Ovary (tissue), 9 donors: Measurements from ENCODE around the gene C16orf92. TPM values are rescaled to one million over a fixed set of nuclear protein-coding genes. Genes with fewer than 3 reads are reported as not detected.

Source experiments
- DNase-seq, 5 donors: peaks; one replicate each; pipeline ENCODE4 v3.0.0-alpha.2; 2019 to 2020
- H3K27ac ChIP-seq, 2 donors: fragments of 200-600 bp; one replicate each; pipeline versions ENCODE4 v1.5.1 to v1.8.0; 2019 to 2022
- H3K27me3 ChIP-seq: fragments of 200-600 bp; one replicate; pipeline ENCODE4 v1.8.0; 2022
- H3K36me3 ChIP-seq: fragments of 200-600 bp; sonication (generic); one replicate; pipeline ENCODE4 v1.5.1; 2019
- H3K4me1 ChIP-seq: one replicate; pipeline ENCODE4 v1.8.1; 2013; ENCODE audit warnings: mild to moderate bottlenecking, moderate library complexity; ENCODE audit not compliant: insufficient read depth
- H3K4me3 ChIP-seq: fragments of 200-600 bp; sonication (generic); one replicate; pipeline ENCODE4 v1.5.1; 2017
- H3K9me3 ChIP-seq, 2 donors: fragments of 200-600 bp in 1 of 2; sonication (generic) in 1 of 2; one replicate each; pipeline versions ENCODE4 v1.5.1 to v1.8.1; 2013 to 2019; ENCODE audit warnings: mild to moderate bottlenecking in 1 of 2, moderate library complexity in 1 of 2
- EP300 ChIP-seq: sonication (generic); formaldehyde crosslinking; IDR thresholded peaks from one replicate; pipeline ENCODE4 v1.6.1; 2017; ENCODE audit warnings: antibody characterized with exemption
- POLR2A ChIP-seq: fragments of 450-650 bp; IDR thresholded peaks from one replicate; pipeline ENCODE4 v1.6.1; 2017; ENCODE audit warnings: antibody characterized with exemption, mild to moderate bottlenecking, moderate library complexity
- WGBS, 3 donors: extraction: QIAGEN DNeasy Blood & Tissue Kit in 1 of 3; methylation state at CpG; one replicate each; pipeline versions ENCODE4 v1.1.5 to v1.1.7; 2013 to 2017; 5-methylcytosine and 5-hydroxymethylcytosine counted together
- intact Hi-C, 4 donors: fragments of 100-400 bp; cut with DNase I; formaldehyde crosslinking; loops; one replicate each; pipeline versions ENCODE4 v1.11.0 to v1.15.1; 2022 to 2023
- polyA plus RNA-seq, 2 donors: library from polyadenylated mRNA; stranded (reverse); fragments of 200-250 nt in 1 of 2; fragments of 350-450 nt in 1 of 2; fragmentation: Illumina TruSeq in 1 of 2; extraction: RNeasy Lipid Tissue Mini Kit (QIAGEN cat#74804) in 1 of 2; gene quantifications; one replicate each; pipeline ENCODE4 v1.2.3, GENCODE V29; 2013 to 2014
- total RNA-seq, 7 donors: library from RNA; depleted of rRNA in 2 of 7; stranded (reverse); fragments of >200 nt in 2 of 7; fragmentation: NEBNext Ultra II Directional in 3 of 7; extraction: Animal tissue kit (Norgen Biotek cat#: 25700) in 3 of 7; gene quantifications; one replicate each; pipeline versions ENCODE4 v1.1.0 to v1.2.4, GENCODE V29; 2016 to 2023
- TF ChIP-seq, protein P1 (sequence below), 3 donors: fragments of 450-650 bp in 2 of 3; fragments of 200-600 bp in 1 of 3; IDR thresholded peaks; one replicate each; pipeline versions ENCODE4 v1.5.1 to v1.8.0; 2016 to 2022; ENCODE audit warnings: antibody characterized with exemption in 3 of 3, mild to moderate bottlenecking in 1 of 3
- donor health status: DM: no; HTN: no; CAD: no; lungs with moderate emphysema.
- donor health status: DM: no; HTN: no; CAD: no.
- donor health status: Bipolar disorder and iron deficiency.
- donor health status: DM: yes; HTN: yes; CAD: no.
- donor health status: DM: no; HTN: no; CAD: no.
- donor health status: DM: yes; HTN: yes; CAD: no.

Gene C16orf92
- total and polyA plus RNA-seq, 9 donors: not detected

DNA sequence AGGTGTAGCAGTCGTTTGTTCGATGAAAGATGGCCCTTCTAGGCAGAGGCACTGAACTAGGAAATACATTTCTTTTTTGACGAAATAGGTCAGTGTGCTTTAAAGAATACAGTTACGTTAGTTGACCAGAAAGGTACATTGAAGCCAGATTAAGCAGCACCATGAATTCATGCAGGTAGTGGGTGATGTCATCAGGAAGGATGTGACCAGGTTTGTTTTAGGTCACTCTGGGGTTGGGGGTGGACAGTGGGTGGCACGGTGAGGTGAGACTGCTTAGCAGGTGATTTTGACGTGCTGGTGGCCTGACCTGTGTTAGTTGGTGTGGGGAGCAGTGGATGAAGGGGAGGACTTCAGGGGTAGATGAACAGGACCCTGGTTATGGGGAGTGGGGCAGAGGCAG, 23.4 kb upstream of the C16orf92 start:
- WGBS, 3 donors: 87 to 90% (median 89%) methylated on average over 6 of the region's 6 CpGs
- Histone ChIP-seq H3K9me3 (no peaks in the 10 kb centered on the region), H3K27me3 (no peaks in the 10 kb centered on the region), H3K27ac (no peak overlapping the region), H3K4me1 (peaks cover 3% of the 10 kb centered on the region), H3K36me3 (no peaks in the 10 kb centered on the region), H3K4me3 (no peak overlapping the region)
- DNase-seq: no peak
- intact Hi-C loops: loop anchor here in 2 of 4 donors (5.0 to 10.0 kb wide), 4 partner anchors 72 to 195 kb away; partner anchors contain the start of genes KCTD13 (in 2 of the 2), CDIPT (in 1 of the 2) and MAZ (in 1 of the 2)
- TF ChIP-seq, protein P1, sequence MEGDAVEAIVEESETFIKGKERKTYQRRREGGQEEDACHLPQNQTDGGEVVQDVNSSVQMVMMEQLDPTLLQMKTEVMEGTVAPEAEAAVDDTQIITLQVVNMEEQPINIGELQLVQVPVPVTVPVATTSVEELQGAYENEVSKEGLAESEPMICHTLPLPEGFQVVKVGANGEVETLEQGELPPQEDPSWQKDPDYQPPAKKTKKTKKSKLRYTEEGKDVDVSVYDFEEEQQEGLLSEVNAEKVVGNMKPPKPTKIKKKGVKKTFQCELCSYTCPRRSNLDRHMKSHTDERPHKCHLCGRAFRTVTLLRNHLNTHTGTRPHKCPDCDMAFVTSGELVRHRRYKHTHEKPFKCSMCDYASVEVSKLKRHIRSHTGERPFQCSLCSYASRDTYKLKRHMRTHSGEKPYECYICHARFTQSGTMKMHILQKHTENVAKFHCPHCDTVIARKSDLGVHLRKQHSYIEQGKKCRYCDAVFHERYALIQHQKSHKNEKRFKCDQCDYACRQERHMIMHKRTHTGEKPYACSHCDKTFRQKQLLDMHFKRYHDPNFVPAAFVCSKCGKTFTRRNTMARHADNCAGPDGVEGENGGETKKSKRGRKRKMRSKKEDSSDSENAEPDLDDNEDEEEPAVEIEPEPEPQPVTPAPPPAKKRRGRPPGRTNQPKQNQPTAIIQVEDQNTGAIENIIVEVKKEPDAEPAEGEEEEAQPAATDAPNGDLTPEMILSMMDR (IDR thresholded peaks at IDR 0.05): no peak
- no peak for TF ChIP-seq EP300
- TF ChIP-seq POLR2A: no peak

DNA sequence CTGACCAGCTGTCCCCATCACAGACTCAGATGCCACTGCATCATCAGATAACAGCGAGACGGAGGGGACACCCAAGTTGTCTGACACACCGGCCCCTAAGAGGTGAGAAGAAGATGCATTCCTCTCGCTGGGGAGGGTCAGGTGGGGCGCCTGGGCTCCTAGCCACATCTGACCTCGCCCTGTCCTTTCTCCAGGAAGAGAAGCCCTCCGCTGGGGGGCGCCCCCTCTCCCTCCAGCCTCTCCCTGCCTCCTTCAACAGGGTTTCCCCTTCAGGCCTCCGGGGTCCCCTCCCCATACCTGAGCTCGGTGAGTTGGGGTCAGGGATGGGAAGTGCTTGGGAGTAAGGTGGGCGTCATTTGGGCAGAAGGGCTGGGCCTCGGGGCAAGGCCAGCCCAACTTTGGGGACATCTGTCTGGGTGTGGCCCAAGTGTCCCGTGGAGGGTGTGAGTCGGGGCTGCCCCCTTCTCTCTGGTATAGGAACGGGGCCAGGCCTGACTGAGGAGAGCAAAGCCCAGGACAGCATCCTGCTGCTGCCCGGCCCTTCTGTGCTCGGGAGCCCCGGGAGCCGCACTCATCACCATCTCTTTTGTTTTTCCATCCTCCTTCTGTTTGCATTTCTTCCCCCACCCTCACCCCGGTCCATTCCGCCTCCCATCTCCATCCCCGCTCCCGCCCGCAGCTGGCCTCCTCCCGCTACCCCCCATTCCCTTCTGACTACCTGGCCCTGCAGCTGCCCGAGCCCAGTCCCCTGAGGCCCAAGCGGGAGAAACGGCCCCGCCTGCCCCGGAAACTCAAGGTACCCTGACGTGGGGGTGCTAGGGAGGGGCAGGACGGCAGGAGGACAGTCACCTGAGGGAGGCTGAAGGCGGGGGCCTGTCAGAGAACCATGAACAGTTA, 22.0 kb upstream of the C16orf92 start:
- TF ChIP-seq POLR2A: no peak
- TF ChIP-seq, protein P1 (IDR thresholded peaks at IDR 0.05): no peak
- no peak for TF ChIP-seq EP300
- H3K4me3 ChIP-seq: no peak overlapping the region
- no peak overlapping the region for H3K27ac ChIP-seq
- no peak for DNase-seq
- peaks cover 5% of the 10 kb centered on the region for H3K4me1 ChIP-seq
- no peaks in the 10 kb centered on the region for H3K36me3 ChIP-seq
- WGBS, 3 donors: 77 to 80% (median 77%) methylated on average over 33 of the region's 33 CpGs
- H3K9me3 ChIP-seq: no peaks in the 10 kb centered on the region
- intact Hi-C loops: loop anchor here in 2 of 4 donors (5.0 to 10.0 kb wide), 4 partner anchors 74 to 196 kb away; partner anchors contain the start of genes KCTD13 (in 2 of the 2), CDIPT (in 1 of the 2) and MAZ (in 1 of the 2)
- H3K27me3 ChIP-seq: no peaks in the 10 kb centered on the region

GRCh38 chr16:30002614-30003346, 20.2 kb upstream of the C16orf92 start:
- TF ChIP-seq, protein P1 (IDR thresholded peaks at IDR 0.05): no peak
- no peak for TF ChIP-seq POLR2A
- no peaks in the 10 kb centered on the region for H3K9me3 ChIP-seq
- WGBS, 3 donors: 74 to 75% (median 74%) methylated on average over 19 of the region's 19 CpGs
- no peak overlapping the region for H3K27ac ChIP-seq
- no peaks in the 10 kb centered on the region for H3K36me3 ChIP-seq
- no peak overlapping the region for H3K4me3 ChIP-seq
- no peaks in the 10 kb centered on the region for H3K27me3 ChIP-seq
- intact Hi-C loops: loop anchor here in 2 of 4 donors (5.0 to 10.0 kb wide), 4 partner anchors 75 to 198 kb away; partner anchors contain the start of genes KCTD13 (in 2 of the 2), CDIPT (in 1 of the 2) and MAZ (in 1 of the 2)
- no peak for DNase-seq
- peaks cover 2% of the 10 kb centered on the region for H3K4me1 ChIP-seq

DNA sequence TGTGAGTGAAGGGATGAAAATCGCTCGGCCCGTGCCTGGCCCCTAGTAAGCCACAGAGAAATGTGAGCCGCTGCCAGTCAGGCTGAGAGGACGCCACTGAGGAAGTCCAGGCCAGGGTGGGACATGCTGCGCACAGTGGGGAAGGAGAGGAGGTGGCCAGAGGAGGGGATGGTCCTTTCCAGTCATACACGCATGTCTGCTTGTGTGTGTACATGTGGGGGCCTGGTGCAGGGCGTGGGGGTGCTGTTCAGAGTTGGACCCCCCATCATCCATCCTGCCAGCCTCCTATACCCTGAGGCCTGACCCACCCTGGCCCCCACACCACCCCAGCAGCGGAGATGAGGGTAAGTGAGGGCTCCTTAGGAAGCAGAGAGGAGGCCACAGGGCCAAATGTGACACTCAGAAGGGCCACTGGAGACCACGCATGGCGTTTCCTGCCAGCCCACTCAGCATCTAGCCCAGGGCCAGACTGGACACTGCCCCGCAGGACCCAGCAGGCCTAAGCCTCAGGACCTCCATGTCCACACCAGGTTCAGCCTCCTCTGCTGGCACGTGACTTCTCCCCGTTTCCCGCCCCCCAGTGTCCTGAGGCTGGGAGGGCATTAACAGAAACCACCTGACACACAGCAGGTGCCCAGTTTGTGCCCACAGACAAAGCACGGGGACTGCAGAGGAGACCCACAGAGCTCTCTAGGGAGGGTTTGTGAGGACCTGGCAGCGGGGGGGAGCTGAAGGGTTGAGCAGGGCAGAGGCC, 19.2 kb upstream of the C16orf92 start:
- Histone ChIP-seq H3K4me3 (no peak overlapping the region), H3K36me3 (no peaks in the 10 kb centered on the region), H3K9me3 (no peaks in the 10 kb centered on the region), H3K27me3 (no peaks in the 10 kb centered on the region), H3K4me1 (peaks cover 2% of the 10 kb centered on the region), H3K27ac (no peak overlapping the region)
- WGBS, 3 donors: 79 to 82% (median 82%) methylated on average over 17 of the region's 17 CpGs
- no peak for TF ChIP-seq EP300
- no peak for TF ChIP-seq POLR2A
- TF ChIP-seq, protein P1 (IDR thresholded peaks at IDR 0.05): no peak
- intact Hi-C loops: loop anchor here in 2 of 4 donors (5.0 to 10.0 kb wide), 4 partner anchors 77 to 199 kb away; partner anchors contain the start of genes KCTD13 (in 2 of the 2), CDIPT (in 1 of the 2) and MAZ (in 1 of the 2)
- DNase-seq: no peak
